K562 (cell line): ENCODE results near the gene RINT1. TPM values are rescaled to one million over a fixed set of nuclear protein-coding genes. Genes with fewer than 3 reads are reported as not detected.

Source experiments
- ATAC-seq: fragments of 200-7000 bp; cut with Tn5 transposase; 3 replicates; pipeline ENCODE4 v1.9.1; 2020; ENCODE audit warnings: moderate library complexity
- BruUV-seq: library from RNA; stranded (reverse); fragments of 400-500 nt; replicated peaks from 2 replicates; lab custom pipeline; 2021; lab: Mats Ljungman, UMichigan
- CTCF ChIA-PET: fragments of 300-600 bp; formaldehyde crosslinking; extraction: SDS; loops from one replicate; lab custom pipeline; 2021; ENCODE audit warnings: low intra/inter-chr PET ratio; lab: Yijun Ruan, JAX
- POLR2A ChIA-PET: fragments of 300-600, 350-650 bp; sonication (Branson Sonifier 250); formaldehyde crosslinking; extraction: SDS; loops from one replicate; lab custom pipeline; 2021; ENCODE audit warnings: antibody characterized with exemption, inconsistent platforms; lab: Yijun Ruan, JAX
- DNase-seq, 4 experiments: peaks; one replicate each; pipeline versions ENCODE4 v3.0.0 to v3.0.0-alpha.2; 2011 to 2018; ENCODE audit warnings: low spot score in 3 of 4, mixed read lengths in 3 of 4; ENCODE audit errors: extremely low read depth in 1 of 4
- FAIRE-seq: peaks from 2 replicates; lab custom pipeline; 2011; peaks lifted over from hg19 to GRCh38; lab: Jason Lieb, UNC
- H2AFZ ChIP-seq: 2 replicates; pipeline ENCODE4 v1.6.0; 2011; ENCODE audit warnings: low read depth, low read length, control low read depth, inconsistent platforms
- H3K27ac ChIP-seq: fragments of 200-600 bp; 3 replicates; pipeline ENCODE4 v1.8.0; 2011; ENCODE audit warnings: low read depth, mild to moderate bottlenecking, control low read depth, inconsistent platforms, low read length, moderate library complexity, mixed read lengths; ENCODE audit errors: extremely low read depth
- H3K27me3 ChIP-seq, 2 experiments: fragments of 300-600 bp in 1 of 2; 2 replicates in 1 of 2; 3 replicates in 1 of 2; pipeline versions ENCODE4 v1.6.0 to v1.8.0; 2011; ENCODE audit warnings: inconsistent platforms in 2 of 2, low read length in 2 of 2, mild to moderate bottlenecking in 1 of 2, mixed read lengths in 1 of 2, moderate library complexity in 1 of 2; ENCODE audit not compliant: control insufficient read depth in 2 of 2, insufficient read depth in 2 of 2
- H3K36me3 ChIP-seq: fragments of 300-600 bp; 3 replicates; pipeline ENCODE4 v1.8.0; 2011; ENCODE audit warnings: mild to moderate bottlenecking, low read length, inconsistent platforms; ENCODE audit not compliant: control insufficient read depth, insufficient read depth
- H3K4me1 ChIP-seq, 2 experiments: fragments of 200-600 bp in 1 of 2; replicated peaks in 1 of 2; 2 replicates in 1 of 2; 3 replicates in 1 of 2; pipeline versions ENCODE4 v1.5.1 to v1.8.0; 2011; ENCODE audit warnings: inconsistent platforms in 2 of 2, low read length in 2 of 2, mild to moderate bottlenecking in 1 of 2, mixed read lengths in 1 of 2, moderate library complexity in 1 of 2; ENCODE audit not compliant: control insufficient read depth in 2 of 2, insufficient read depth in 2 of 2
- H3K4me2 ChIP-seq: 2 replicates; pipeline ENCODE4 v1.6.1; 2011; ENCODE audit warnings: low read length, control low read depth, inconsistent platforms, mixed read lengths; ENCODE audit not compliant: insufficient read depth
- H3K4me3 ChIP-seq: fragments of 200-600 bp; sonication (generic), shearing (Covaris generic); 2 replicates; pipeline ENCODE4 v1.5.1; 2016; ENCODE audit warnings: control low read depth, inconsistent platforms
- H3K79me2 ChIP-seq: fragments of 200-600 bp; 3 replicates; pipeline ENCODE4 v1.8.0; 2011; ENCODE audit warnings: low read length, inconsistent platforms; ENCODE audit not compliant: control insufficient read depth, insufficient read depth
- H3K9ac ChIP-seq, 2 experiments: 2 replicates each; pipeline versions ENCODE4 v1.6.0 to v1.6.1; 2011; ENCODE audit warnings: low read depth in 2 of 2, low read length in 2 of 2, control low read depth in 1 of 2, inconsistent platforms in 1 of 2, mild to moderate bottlenecking in 1 of 2, mixed read lengths in 1 of 2; ENCODE audit not compliant: insufficient read depth in 1 of 2
- H3K9me1 ChIP-seq: one replicate; pipeline ENCODE4 v1.6.0; 2011; ENCODE audit warnings: inconsistent platforms, mild to moderate bottlenecking, low read length, moderate library complexity; ENCODE audit not compliant: control insufficient read depth, insufficient read depth
- H3K9me3 ChIP-seq: replicated peaks from 2 replicates; pipeline ENCODE4 v1.5.1; 2011; ENCODE audit warnings: low read depth, low read length, inconsistent platforms; ENCODE audit not compliant: control insufficient read depth, insufficient read depth
- H4K20me1 ChIP-seq: replicated peaks from 2 replicates; pipeline ENCODE4 v1.6.1; 2011; ENCODE audit warnings: low read length, inconsistent platforms, mixed read lengths; ENCODE audit not compliant: control insufficient read depth, insufficient read depth
- ARID1B ChIP-seq: fragments of 450-650 bp; IDR thresholded peaks from 2 replicates; pipeline ENCODE4 v1.6.1; 2016; ENCODE audit warnings: antibody characterized with exemption, mild to moderate bottlenecking, inconsistent platforms
- GATA2 ChIP-seq: sonication (generic); formaldehyde crosslinking; IDR thresholded peaks from 2 replicates; pipeline ENCODE4 v1.4.0; 2020; ENCODE audit warnings: mild to moderate bottlenecking, missing genetic modification reagents
- MAFK ChIP-seq: IDR thresholded peaks from 2 replicates; pipeline ENCODE4 v1.6.1; 2011; ENCODE audit warnings: low read length, improper control_type of control experiment
- TCFL5 ChIP-seq: fragments of 250-450 bp; sonication (Bioruptor Pico); conservative IDR thresholded peaks from 2 replicates; pipeline ENCODE4 v1.6.1; 2021; ENCODE audit warnings: mild to moderate bottlenecking, moderate library complexity, matching md5 sums
- ZNF780A ChIP-seq: fragments of 250-450 bp; sonication (Bioruptor Pico); IDR thresholded peaks from 2 replicates; pipeline ENCODE4 v1.5.0; 2021; ENCODE audit warnings: mild to moderate bottlenecking
- WGBS: fragments of 100-300 bp; shearing (Covaris generic); methylation state at CpG from one replicate; pipeline ENCODE4 v1.1.6; 2016; ENCODE audit warnings: low coverage, mixed read lengths; ENCODE audit not compliant: insufficient coverage; ENCODE audit errors: missing lambda C conversion rate; 5-methylcytosine and 5-hydroxymethylcytosine counted together
- in situ Hi-C: fragments of 300-500 bp; cut with MboI; formaldehyde crosslinking; loops from 4 replicates; pipeline ENCODE4 v1.15.0; 2018; ENCODE audit warnings: inconsistent platforms, mixed read lengths
- intact Hi-C: fragments of 100-400 bp; cut with micrococcal nuclease; formaldehyde crosslinking; loops from 2 replicates; pipeline ENCODE4 v1.14.2; 2022
- polyA plus RNA-seq, 8 experiments: library from polyadenylated mRNA; depleted of rRNA in 4 of 8; stranded (reverse) in 5 of 8; unstranded in 3 of 8; fragments of >200 nt; fragmentation: Nextera tagmentation in 2 of 8; fragmentation: Illumina TruSeq in 1 of 8; extraction: Ambion mirVana in 2 of 8; extraction: Trizol in 1 of 8; gene quantifications; 2 replicates each; pipeline versions ENCODE4 v1.2.1 to v1.2.3, GENCODE V29; 2011 to 2014; ENCODE audit warnings: inconsistent platforms in 1 of 8, missing spikeins in 1 of 8
- total RNA-seq, 7 experiments: library from RNA; depleted of rRNA in 6 of 7; stranded (reverse); fragments of >200 nt in 6 of 7; fragmentation: Illumina TruSeq in 2 of 7; extraction: Trizol in 2 of 7; gene quantifications; 2 replicates each; pipeline versions ENCODE4 v1.2.1 to v1.2.3, GENCODE V29; 2011 to 2021; ENCODE audit warnings: low replicate concordance in 1 of 7
- TF ChIP-seq, protein P1 (sequence below), 3 experiments: IDR thresholded peaks in 2 of 3; conservative IDR thresholded peaks in 1 of 3; 2 replicates each; pipeline ENCODE4 v1.5.1; 2011 to 2012; ENCODE audit warnings: low read length in 3 of 3, mild to moderate bottlenecking in 3 of 3, control low read depth in 2 of 3, improper control_type of control experiment in 1 of 3, inconsistent platforms in 1 of 3, low read depth in 1 of 3, mixed read lengths in 1 of 3, moderate library complexity in 1 of 3; ENCODE audit not compliant: insufficient read depth in 2 of 3

RINT1 gene
- total and polyA plus RNA-seq, 9 of the 15 experiments (the other 6 are each of a cell fraction or from before 2014, with no cell fraction given): 21.3 to 74.3 (median 27.4) TPM

DNA sequence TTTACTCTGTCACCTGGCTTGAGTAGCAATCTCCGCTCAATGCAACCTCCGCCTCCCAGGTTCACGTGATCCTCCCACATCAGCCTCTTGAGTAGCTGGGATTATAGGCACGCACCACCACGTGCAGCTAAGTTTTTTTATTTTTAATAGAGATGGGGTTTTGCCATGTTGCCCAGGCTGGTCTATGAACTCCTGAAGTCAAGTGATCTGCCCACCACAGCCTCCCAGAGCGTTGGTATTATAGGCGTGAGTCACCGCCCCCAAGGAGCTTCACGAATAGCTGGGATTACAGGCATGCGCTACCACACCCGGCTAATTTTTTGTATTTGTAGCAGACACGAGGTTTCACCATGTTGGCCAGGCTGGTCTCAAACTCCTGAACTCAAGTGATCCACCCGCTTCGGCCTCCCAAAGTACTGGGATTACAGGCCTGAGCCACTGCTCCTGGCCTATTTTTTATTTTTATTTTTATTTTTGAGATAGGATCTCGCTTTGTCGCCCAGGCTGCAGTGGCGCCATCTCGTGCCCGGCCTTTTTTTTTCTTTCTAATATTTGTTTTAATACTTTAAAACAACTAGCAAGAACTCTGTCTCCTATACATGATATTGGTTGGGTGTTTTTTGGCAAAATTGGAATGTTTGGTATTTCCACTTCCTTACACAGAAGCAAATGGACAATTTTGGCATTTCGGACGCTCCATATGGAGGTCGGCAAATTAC lies 48.2 kb downstream of the RINT1 start:
- intact Hi-C loops: no loop called here
- no peaks in the 10 kb centered on the region for H3K9me1 ChIP-seq
- ChIA-PET CTCF (no interaction called here), POLR2A (interaction anchor here (0.6 to 0.9 kb wide), 2 partner anchors 11 to 390 kb away, joined by 3 to 4 read pairs; no protein-coding TSS in a partner anchor)
- peak; percentile 26; the same call in 2 of the 3 replicates for ATAC-seq
- H3K36me3 ChIP-seq: no peaks in the 10 kb centered on the region
- H3K4me1 ChIP-seq: peaks cover 0 to 3% of the 10 kb centered on the region in 2 experiments; a peak in 2 of 5 replicates
- H3K9me3 ChIP-seq: peaks cover 13% of the 10 kb centered on the region; the same call in 1 of the 2 replicates
- 68% methylated on average over 22 of the region's 22 CpGs for WGBS
- no peaks in the 10 kb centered on the region for H3K27me3 ChIP-seq
- no peaks in the 10 kb centered on the region for H3K79me2 ChIP-seq
- no peak overlapping the region for H3K4me3 ChIP-seq
- no peak overlapping the region for H3K27ac ChIP-seq
- TF ChIP-seq MAFK: no peak
- no peak for TF ChIP-seq TCFL5 (CRISPR knock-in tag)
- TF ChIP-seq, protein P1, sequence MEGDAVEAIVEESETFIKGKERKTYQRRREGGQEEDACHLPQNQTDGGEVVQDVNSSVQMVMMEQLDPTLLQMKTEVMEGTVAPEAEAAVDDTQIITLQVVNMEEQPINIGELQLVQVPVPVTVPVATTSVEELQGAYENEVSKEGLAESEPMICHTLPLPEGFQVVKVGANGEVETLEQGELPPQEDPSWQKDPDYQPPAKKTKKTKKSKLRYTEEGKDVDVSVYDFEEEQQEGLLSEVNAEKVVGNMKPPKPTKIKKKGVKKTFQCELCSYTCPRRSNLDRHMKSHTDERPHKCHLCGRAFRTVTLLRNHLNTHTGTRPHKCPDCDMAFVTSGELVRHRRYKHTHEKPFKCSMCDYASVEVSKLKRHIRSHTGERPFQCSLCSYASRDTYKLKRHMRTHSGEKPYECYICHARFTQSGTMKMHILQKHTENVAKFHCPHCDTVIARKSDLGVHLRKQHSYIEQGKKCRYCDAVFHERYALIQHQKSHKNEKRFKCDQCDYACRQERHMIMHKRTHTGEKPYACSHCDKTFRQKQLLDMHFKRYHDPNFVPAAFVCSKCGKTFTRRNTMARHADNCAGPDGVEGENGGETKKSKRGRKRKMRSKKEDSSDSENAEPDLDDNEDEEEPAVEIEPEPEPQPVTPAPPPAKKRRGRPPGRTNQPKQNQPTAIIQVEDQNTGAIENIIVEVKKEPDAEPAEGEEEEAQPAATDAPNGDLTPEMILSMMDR (IDR thresholded peaks at IDR 0.05 in 2 of 3, conservative IDR thresholded peaks at IDR 0.05 in 1 of 3; ENCODE audit: insufficient read depth in 2 of 3, low read depth in 1 of 3, low read length in 3 of 3): peak in 2 of 3 experiments; percentile 22 to 27; a peak in 1 of 6 replicates
- no peak for TF ChIP-seq ZNF780A (CRISPR knock-in tag)
- 0 out of 2 replicates have a peak, but pooled peaks have one; percentile 22 for TF ChIP-seq GATA2 (CRISPR knock-in tag)
- TF ChIP-seq ARID1B: 0 out of 2 replicates have a peak, but pooled peaks have one; percentile 12
- 0 out of 2 replicates have a peak overlapping the region, but pooled peaks have one; percentile 4 for H2AFZ ChIP-seq
- no peak overlapping the region for H3K9ac ChIP-seq
- in situ Hi-C loops: no loop called here
- BruUV-seq: no TSS peak
- no peak for FAIRE-seq
- no peaks in the 10 kb centered on the region for H4K20me1 ChIP-seq
- H3K4me2 ChIP-seq: no peak overlapping the region
- DNase-seq: no peak
